Upper lobe of left lung (tissue), 6 donors: ENCODE results near the gene SNED1. TPM values are rescaled to one million over a fixed set of nuclear protein-coding genes. Genes with fewer than 3 reads are reported as not detected.
A peak's percentile ranks its signal among the peaks of the same experiment; 100 is the strongest.

Experiments used
- ATAC-seq, 2 donors: fragments of 200-7000 bp; cut with Tn5 transposase; one replicate each; pipeline ENCODE4 v1.9.1; 2022; ENCODE audit warnings: mild to moderate bottlenecking in 2 of 2, moderate library complexity in 2 of 2; ENCODE audit not compliant: low FRiP score in 2 of 2
- DNase-seq, 2 donors: peaks; one replicate each; pipeline ENCODE4 v3.0.0-alpha.2; 2019 to 2020
- H3K27ac ChIP-seq, 4 donors: fragments of 200-600 bp; sonication (generic); one replicate each; pipeline ENCODE4 v1.5.1; 2016 to 2019
- H3K27me3 ChIP-seq, 4 donors: fragments of 200-600 bp; sonication (generic); one replicate each; pipeline ENCODE4 v1.5.1; 2017 to 2019
- H3K36me3 ChIP-seq, 4 donors: fragments of 200-600 bp; sonication (generic); one replicate each; pipeline ENCODE4 v1.5.1; 2016 to 2019
- H3K4me1 ChIP-seq, 4 donors: fragments of 200-600 bp; sonication (generic); one replicate each; pipeline ENCODE4 v1.5.1; 2018 to 2019
- H3K4me3 ChIP-seq, 4 donors: fragments of 200-600 bp; sonication (generic); one replicate each; pipeline ENCODE4 v1.5.1; 2017 to 2019; ENCODE audit warnings: mild to moderate bottlenecking in 2 of 4, moderate library complexity in 1 of 4
- H3K9me3 ChIP-seq, 4 donors: fragments of 200-600 bp; sonication (generic); one replicate each; pipeline ENCODE4 v1.5.1; 2018 to 2019
- CTCF ChIP-seq, 6 experiments: fragments of 450-650 bp in 4 of 6; fragments of 200-600 bp in 2 of 6; sonication (generic) in 2 of 6; IDR thresholded peaks; one replicate each; pipeline ENCODE4 v1.5.1; 2016 to 2019; ENCODE audit warnings: antibody characterized with exemption in 6 of 6
- EP300 ChIP-seq, 4 donors: sonication (generic); formaldehyde crosslinking; IDR thresholded peaks; one replicate each; pipeline ENCODE4 v1.5.1; 2017; ENCODE audit warnings: antibody characterized with exemption in 4 of 4, control low read depth in 2 of 4
- POLR2A ChIP-seq, 4 donors: fragments of 450-650 bp; IDR thresholded peaks; one replicate each; pipeline ENCODE4 v1.5.1; 2016 to 2017; ENCODE audit warnings: antibody characterized with exemption in 4 of 4, mild to moderate bottlenecking in 2 of 4
- POLR2AphosphoS5 ChIP-seq, 2 donors: sonication (generic); formaldehyde crosslinking; IDR thresholded peaks; one replicate each; pipeline ENCODE4 v1.5.1; 2017; ENCODE audit warnings: antibody characterized with exemption in 2 of 2
- WGBS, 2 donors: methylation state at CpG; one replicate each; pipeline ENCODE4 v1.1.5; 2017 to 2018; 5-methylcytosine and 5-hydroxymethylcytosine counted together
- total RNA-seq, 6 donors: library from RNA; depleted of rRNA in 4 of 6; stranded (reverse); fragments of >200 nt in 4 of 6; gene quantifications; one replicate each; pipeline versions ENCODE4 v1.1.0 to v1.2.1, GENCODE V29; 2016 to 2021
- donor health status: DM: no; HTN: no; CAD: no; lungs with moderate emphysema.
- donor health status: DM: no; HTN: yes; CAD: no; lungs with severe emphysema.

Gene SNED1
- total RNA-seq, 6 donors from 2014 or later: 26.0 to 189 (median 38.9) TPM

- peaks cover 3 to 26% (median 10%) of the 10 kb centered on the region in 4 donors for H3K36me3 ChIP-seq
- H3K27ac ChIP-seq: peak overlapping the region in 1 of 4 donors; percentile 49
- no peaks in the 10 kb centered on the region for H3K9me3 ChIP-seq
- WGBS, 2 donors: 86 to 89% methylated on average over 10 to 14 of the region's 14 CpGs
- H3K4me3 ChIP-seq: no peak overlapping the region
- TF ChIP-seq EP300 (IDR thresholded peaks at IDR 0.05) (no peak), POLR2A (IDR thresholded peaks at IDR 0.05) (no peak), POLR2AphosphoS5 (IDR thresholded peaks at IDR 0.05) (no peak), CTCF (IDR thresholded peaks at IDR 0.05) (no peak)
- no peak for DNase-seq
- no peaks in the 10 kb centered on the region for H3K27me3 ChIP-seq
- H3K4me1 ChIP-seq: peaks cover 0 to 7% (median 6%) of the 10 kb centered on the region in 4 donors
- ATAC-seq: no peak
These were observed 84.1 kb downstream of the SNED1 start for GRCh38 chr2:241082341-241083090.

GRCh38 chr2:241083091-241083415 lies 84.6 kb downstream of the SNED1 start:
- Histone ChIP-seq H3K27ac (no peak overlapping the region), H3K4me1 (peaks cover 0 to 7% (median 6%) of the 10 kb centered on the region in 4 donors), H3K36me3 (peaks cover 4 to 32% (median 15%) of the 10 kb centered on the region in 4 donors), H3K4me3 (no peak overlapping the region), H3K27me3 (no peaks in the 10 kb centered on the region), H3K9me3 (no peaks in the 10 kb centered on the region)
- 85 to 88% methylated on average over 5 of the region's 5 CpGs for WGBS, 2 donors
- TF ChIP-seq POLR2AphosphoS5 (IDR thresholded peaks at IDR 0.05) (no peak), POLR2A (IDR thresholded peaks at IDR 0.05) (no peak), EP300 (IDR thresholded peaks at IDR 0.05) (no peak), CTCF (IDR thresholded peaks at IDR 0.05) (no peak)
- DNase-seq (no peak), ATAC-seq (no peak)

GRCh38 chr2:241084856-241085444 lies 86.5 kb downstream of the SNED1 start:
- Histone ChIP-seq H3K27me3 (no peaks in the 10 kb centered on the region), H3K4me1 (peaks cover 0 to 18% (median 4%) of the 10 kb centered on the region in 4 donors), H3K36me3 (peaks cover 4 to 50% (median 30%) of the 10 kb centered on the region in 4 donors), H3K27ac (no peak overlapping the region), H3K9me3 (no peaks in the 10 kb centered on the region), H3K4me3 (no peak overlapping the region)
- no peak for TF ChIP-seq POLR2AphosphoS5 (IDR thresholded peaks at IDR 0.05)
- TF ChIP-seq CTCF (IDR thresholded peaks at IDR 0.05): no peak
- TF ChIP-seq EP300 (IDR thresholded peaks at IDR 0.05): no peak
- TF ChIP-seq POLR2A (IDR thresholded peaks at IDR 0.05): no peak
- 94 to 95% methylated on average over 4 of the region's 4 CpGs for WGBS, 2 donors
- no peak for DNase-seq
- no peak for ATAC-seq

- DNase-seq (peak in 1 of 2 donors; percentile 40), ATAC-seq (no peak)
- H3K4me3 ChIP-seq: no peak overlapping the region
- WGBS, 2 donors: 92 to 94% methylated on average over 29 of the region's 29 CpGs
- H3K4me1 ChIP-seq: peaks cover 0 to 13% (median 9%) of the 10 kb centered on the region in 4 donors
- peaks cover 4 to 75% (median 43%) of the 10 kb centered on the region in 4 donors for H3K36me3 ChIP-seq
- TF ChIP-seq POLR2A (IDR thresholded peaks at IDR 0.05) (no peak), CTCF (IDR thresholded peaks at IDR 0.05) (no peak), POLR2AphosphoS5 (IDR thresholded peaks at IDR 0.05) (no peak), EP300 (IDR thresholded peaks at IDR 0.05) (no peak)
- H3K27ac ChIP-seq: peak overlapping the region in 1 of 4 donors; percentile 54
- H3K27me3 ChIP-seq: no peaks in the 10 kb centered on the region
- no peaks in the 10 kb centered on the region for H3K9me3 ChIP-seq
These were observed 89.2 kb downstream of the SNED1 start for GRCh38 chr2:241087420-241088268.
